Neural progenitor cell (in vitro differentiated cells): Measurements from ENCODE around the gene WDR1.

Source experiments
- EZH2 ChIP-seq: fragments of 200-600 bp; sonication (generic); IDR thresholded peaks from 2 replicates; pipeline ENCODE4 v1.6.1; 2017; ENCODE audit warnings: antibody characterized with exemption, mild to moderate bottlenecking, moderate library complexity
- TF ChIP-seq, protein P1 (sequence below): fragments of 200-600 bp; sonication (generic); IDR thresholded peaks from 2 replicates; pipeline ENCODE4 v1.5.1; 2017; ENCODE audit warnings: antibody characterized with exemption, mild to moderate bottlenecking

DNA sequence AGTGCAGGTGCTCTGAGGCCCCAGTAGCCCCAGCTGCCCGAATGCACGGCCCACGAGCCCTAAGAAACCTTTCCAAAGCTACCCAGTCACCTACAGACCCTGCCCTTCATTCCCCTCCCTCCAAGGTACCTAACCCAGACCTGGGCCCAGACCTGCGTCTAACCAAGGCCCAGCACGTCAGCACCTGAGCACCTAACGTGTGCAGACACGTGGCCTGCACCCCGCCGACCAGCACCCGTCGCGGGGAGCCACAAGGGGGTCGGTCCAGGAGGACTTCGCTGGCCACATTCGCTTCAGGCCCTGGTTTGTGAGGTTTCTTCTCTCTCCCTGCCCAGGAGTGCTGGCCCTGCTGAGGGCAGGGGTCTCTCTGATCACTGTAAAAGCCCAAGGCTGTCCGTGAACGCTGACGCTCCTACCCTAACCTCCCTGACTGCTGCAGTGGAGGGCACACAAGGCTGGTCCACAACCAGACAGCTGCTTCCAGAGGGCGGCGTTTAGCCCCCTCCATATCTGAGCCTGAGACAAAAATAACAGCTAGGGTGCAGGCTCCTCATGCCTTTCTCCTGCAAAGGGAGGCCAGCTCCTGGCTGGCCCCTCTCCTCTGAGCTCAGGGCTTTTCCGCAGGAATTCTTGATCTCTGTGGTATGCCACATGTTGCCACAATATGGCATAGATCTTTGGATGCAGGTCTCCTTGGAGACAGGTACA, 31.8 kb downstream of the WDR1 start:
- TF ChIP-seq, protein P1, sequence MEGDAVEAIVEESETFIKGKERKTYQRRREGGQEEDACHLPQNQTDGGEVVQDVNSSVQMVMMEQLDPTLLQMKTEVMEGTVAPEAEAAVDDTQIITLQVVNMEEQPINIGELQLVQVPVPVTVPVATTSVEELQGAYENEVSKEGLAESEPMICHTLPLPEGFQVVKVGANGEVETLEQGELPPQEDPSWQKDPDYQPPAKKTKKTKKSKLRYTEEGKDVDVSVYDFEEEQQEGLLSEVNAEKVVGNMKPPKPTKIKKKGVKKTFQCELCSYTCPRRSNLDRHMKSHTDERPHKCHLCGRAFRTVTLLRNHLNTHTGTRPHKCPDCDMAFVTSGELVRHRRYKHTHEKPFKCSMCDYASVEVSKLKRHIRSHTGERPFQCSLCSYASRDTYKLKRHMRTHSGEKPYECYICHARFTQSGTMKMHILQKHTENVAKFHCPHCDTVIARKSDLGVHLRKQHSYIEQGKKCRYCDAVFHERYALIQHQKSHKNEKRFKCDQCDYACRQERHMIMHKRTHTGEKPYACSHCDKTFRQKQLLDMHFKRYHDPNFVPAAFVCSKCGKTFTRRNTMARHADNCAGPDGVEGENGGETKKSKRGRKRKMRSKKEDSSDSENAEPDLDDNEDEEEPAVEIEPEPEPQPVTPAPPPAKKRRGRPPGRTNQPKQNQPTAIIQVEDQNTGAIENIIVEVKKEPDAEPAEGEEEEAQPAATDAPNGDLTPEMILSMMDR = no peak
- no peak for TF ChIP-seq EZH2
